HCT116 (cell line): ENCODE data around the gene FAM53B. TPM values are rescaled to one million over a fixed set of nuclear protein-coding genes. Genes with fewer than 3 reads are reported as not detected.

Source experiments
- ATAC-seq: fragments of 200-7000 bp; cut with Tn5 transposase; 2 replicates; pipeline ENCODE4 v1.9.1; 2020; ENCODE audit warnings: mild to moderate bottlenecking, moderate library complexity
- BruUV-seq: library from RNA; stranded (reverse); fragments of 400-500 nt; replicated peaks from 2 replicates; lab custom pipeline; 2021; lab: Mats Ljungman, UMichigan
- CTCF ChIA-PET: fragments of 300-600 bp; sonication (Branson Sonifier 250); formaldehyde crosslinking; loops from one replicate; lab custom pipeline; 2021; ENCODE audit warnings: antibody characterized with exemption; lab: Charles Lee
- POLR2A ChIA-PET: fragments of 300-600, 350-600 bp; sonication (Branson Sonifier 250); formaldehyde crosslinking; loops from one replicate; lab custom pipeline; 2021; ENCODE audit warnings: antibody characterized with exemption; lab: Charles Lee
- RAD21 ChIA-PET, 2 experiments: fragments of 300-600 bp; sonication (Branson Sonifier 250); formaldehyde crosslinking; loops; one replicate each; lab custom pipeline; 2023; ENCODE audit warnings: low total read pairs in 2 of 2; ENCODE audit not compliant: uncharacterized antibody in 2 of 2, unreplicated experiment in 2 of 2, low non-redundant PET in 1 of 2; lab: Charles Lee
- DNase-seq: peaks from one replicate; pipeline ENCODE4 v3.0.0-alpha.2; 2010; ENCODE audit warnings: low read depth, low spot score
- H2AFZ ChIP-seq: fragments of 200-600 bp; shearing (Covaris generic), sonication (generic); 2 replicates; pipeline ENCODE4 v1.6.1; 2017; ENCODE audit warnings: low read depth, mixed run types, mixed read lengths, antibody characterized with exemption, low read length; ENCODE audit not compliant: poor library complexity, severe bottlenecking
- H3K27ac ChIP-seq: 2 replicates; pipeline ENCODE4 v1.5.1; 2012; ENCODE audit warnings: low read depth, low read length
- H3K27me3 ChIP-seq: fragments of 200-600 bp; sonication (generic); 2 replicates; pipeline ENCODE4 v1.6.1; 2016; ENCODE audit warnings: mixed run types, low read length, mixed read lengths; ENCODE audit not compliant: insufficient read depth
- H3K36me3 ChIP-seq, 2 experiments: fragments of 200-500 bp in 1 of 2; fragments of 200-600 bp in 1 of 2; sonication (Bioruptor generic) in 1 of 2; sonication (generic) in 1 of 2; 2 replicates each; pipeline versions ENCODE4 v1.5.1 to v1.6.1; 2014 to 2016; ENCODE audit warnings: low read length in 2 of 2, inconsistent platforms in 1 of 2, mixed read lengths in 1 of 2, mixed run types in 1 of 2; ENCODE audit not compliant: insufficient read depth in 2 of 2, control insufficient read depth in 1 of 2
- H3K4me1 ChIP-seq, 2 experiments: fragments of 200-600 bp in 1 of 2; sonication (generic) in 1 of 2; 2 replicates each; pipeline versions ENCODE4 v1.5.1 to v1.6.1; 2012 to 2017; ENCODE audit warnings: low read length in 2 of 2, inconsistent platforms in 1 of 2, mild to moderate bottlenecking in 1 of 2, mixed read lengths in 1 of 2, mixed run types in 1 of 2, moderate library complexity in 1 of 2; ENCODE audit not compliant: insufficient read depth in 2 of 2, control insufficient read depth in 1 of 2
- H3K4me2 ChIP-seq: fragments of 200-600 bp; sonication (generic); 2 replicates; pipeline ENCODE4 v1.6.1; 2017; ENCODE audit warnings: mixed run types, low read length, mixed read lengths
- H3K4me3 ChIP-seq, 2 experiments: fragments of 200-600 bp in 1 of 2; sonication (generic) in 1 of 2; replicated peaks in 1 of 2; 2 replicates each; pipeline ENCODE4 v1.5.1; 2011 to 2016; ENCODE audit warnings: low read length in 2 of 2, control low read depth in 1 of 2, low read depth in 1 of 2, mild to moderate bottlenecking in 1 of 2, mixed read lengths in 1 of 2, mixed run types in 1 of 2
- H3K79me2 ChIP-seq: fragments of 200-600 bp; sonication (generic); 2 replicates; pipeline ENCODE4 v1.6.1; 2017; ENCODE audit warnings: mild to moderate bottlenecking, mixed run types, low read length, moderate library complexity, mixed read lengths; ENCODE audit not compliant: insufficient read depth
- H3K9ac ChIP-seq: fragments of 200-600 bp; sonication (generic); 2 replicates; pipeline ENCODE4 v1.6.1; 2016; ENCODE audit warnings: low read length, mixed read lengths
- H3K9me2 ChIP-seq: fragments of 200-600 bp; sonication (generic), shearing (Covaris generic); 2 replicates; pipeline ENCODE4 v1.6.1; 2017; ENCODE audit warnings: mixed run types, mild to moderate bottlenecking, moderate library complexity; ENCODE audit not compliant: insufficient read depth
- H3K9me3 ChIP-seq, 2 experiments: fragments of 200-500 bp in 1 of 2; fragments of 200-600 bp in 1 of 2; sonication (Bioruptor generic) in 1 of 2; sonication (generic) in 1 of 2; 2 replicates each; pipeline ENCODE4 v1.6.1; 2014 to 2017; ENCODE audit warnings: low read length in 2 of 2, mixed read lengths in 2 of 2, inconsistent platforms in 1 of 2, low read depth in 1 of 2, mild to moderate bottlenecking in 1 of 2, mixed run types in 1 of 2, moderate library complexity in 1 of 2; ENCODE audit not compliant: control insufficient read depth in 1 of 2, insufficient read depth in 1 of 2
- H4K20me1 ChIP-seq: fragments of 200-600 bp; sonication (generic), shearing (Covaris generic); 2 replicates; pipeline ENCODE4 v1.6.1; 2017; ENCODE audit warnings: mixed run types, mild to moderate bottlenecking, moderate library complexity; ENCODE audit not compliant: insufficient read depth
- CBX3 ChIP-seq: IDR thresholded peaks from 2 replicates; pipeline ENCODE4 v1.6.1; 2012; ENCODE audit warnings: low read depth
- CEBPB ChIP-seq: IDR thresholded peaks from 2 replicates; pipeline ENCODE4 v1.6.1; 2012; ENCODE audit warnings: low read depth
- EZH2 ChIP-seq: fragments of 200-600 bp; sonication (generic); IDR thresholded peaks from 2 replicates; pipeline ENCODE4 v1.6.1; 2017; ENCODE audit warnings: antibody characterized with exemption, mixed run types
- EZH2phosphoT487 ChIP-seq: fragments of 200-600 bp; IDR thresholded peaks from 2 replicates; pipeline ENCODE4 v1.6.1; 2018; ENCODE audit warnings: antibody characterized with exemption, borderline replicate concordance
- FOSL1 ChIP-seq: IDR thresholded peaks from 2 replicates; pipeline ENCODE4 v1.6.1; 2012; ENCODE audit warnings: low read depth
- JUND ChIP-seq: IDR thresholded peaks from 2 replicates; pipeline ENCODE4 v1.6.1; 2012
- MAX ChIP-seq: IDR thresholded peaks from 2 replicates; pipeline ENCODE4 v1.6.1; 2012
- POLR2A ChIP-seq: IDR thresholded peaks from 2 replicates; pipeline ENCODE4 v1.7.0; 2011; ENCODE audit warnings: borderline replicate concordance; ENCODE audit not compliant: insufficient read depth, insufficient read length; ENCODE audit errors: extremely low read depth
- POLR2AphosphoS5 ChIP-seq: IDR thresholded peaks from 2 replicates; pipeline ENCODE4 v1.6.1; 2011; ENCODE audit warnings: mild to moderate bottlenecking, low read depth, low read length, moderate library complexity
- RAD21 ChIP-seq: IDR thresholded peaks from 2 replicates; pipeline ENCODE4 v1.6.1; 2012; ENCODE audit warnings: low read depth, mild to moderate bottlenecking
- SIN3A ChIP-seq: IDR thresholded peaks from 2 replicates; pipeline ENCODE4 v1.6.1; 2012; ENCODE audit warnings: low read depth
- SP1 ChIP-seq: IDR thresholded peaks from 2 replicates; pipeline ENCODE4 v1.6.1; 2012; ENCODE audit warnings: low read depth
- YY1 ChIP-seq: IDR thresholded peaks from 2 replicates; pipeline ENCODE4 v1.6.1; 2011; ENCODE audit warnings: low read length, low read depth, moderate library complexity, mild to moderate bottlenecking; ENCODE audit not compliant: insufficient replicate concordance; ENCODE audit errors: extremely low read depth
- intact Hi-C: fragments of 100-400 bp; cut with micrococcal nuclease; formaldehyde crosslinking; loops from 2 replicates; pipeline ENCODE4 v1.10.0; 2022
- total RNA-seq: library from RNA; stranded (reverse); gene quantifications from one replicate; pipeline ENCODE4 v1.2.1, GENCODE V29; 2021; ENCODE audit not compliant: unreplicated experiment
- TF ChIP-seq, protein P1 (sequence below): IDR thresholded peaks from 2 replicates; pipeline ENCODE4 v1.6.1; 2011; ENCODE audit warnings: mild to moderate bottlenecking, low read length, moderate library complexity; ENCODE audit not compliant: insufficient replicate concordance; ENCODE audit errors: extremely low read depth

Gene FAM53B
- total RNA-seq, 1 experiment from 2014 or later, result 19.6 TPM

- POLR2A ChIA-PET, result no interaction called here
- no peaks in the 10 kb centered on the region for H4K20me1 ChIP-seq
- TF ChIP-seq RAD21, result no peak
- TF ChIP-seq YY1, result no peak
- TF ChIP-seq CEBPB, result no peak
- TF ChIP-seq, all 23 proteins: peak for 0
- no TSS peak for BruUV-seq
- ATAC-seq, result no peak
- H3K27me3 ChIP-seq, result no peaks in the 10 kb centered on the region
- ChIA-PET CTCF (no interaction called here), RAD21 (no interaction called here)
- H3K9ac ChIP-seq, result no peak overlapping the region
- no peak overlapping the region for H3K27ac ChIP-seq
- H3K9me3 ChIP-seq, result no peaks in the 10 kb centered on the region
- no peak for DNase-seq
- H3K36me3 ChIP-seq, result no peaks in the 10 kb centered on the region
- no peak overlapping the region for H2AFZ ChIP-seq
- peaks cover 17 to 19% of the 10 kb centered on the region in 2 experiments for H3K4me1 ChIP-seq
- H3K9me2 ChIP-seq, result no peaks in the 10 kb centered on the region
- H3K4me2 ChIP-seq, result no peak overlapping the region
- no peaks in the 10 kb centered on the region for H3K79me2 ChIP-seq
- H3K4me3 ChIP-seq, result no peak overlapping the region
- intact Hi-C loops, result no loop called here
Measured at GRCh38 chr10:124629415-124629814, 114.8 kb downstream of the FAM53B start.

- no peaks in the 10 kb centered on the region for H3K9me2 ChIP-seq
- no peaks in the 10 kb centered on the region for H4K20me1 ChIP-seq
- no peaks in the 10 kb centered on the region for H3K36me3 ChIP-seq
- H3K79me2 ChIP-seq, result no peaks in the 10 kb centered on the region
- no peaks in the 10 kb centered on the region for H3K27me3 ChIP-seq
- H3K4me2 ChIP-seq, result no peak overlapping the region
- ChIA-PET CTCF (no interaction called here), RAD21 (no interaction called here), POLR2A (no interaction called here)
- H3K27ac ChIP-seq, result no peak overlapping the region
- intact Hi-C loops, result no loop called here
- TF ChIP-seq EZH2phosphoT487 (no peak), SP1 (no peak), SIN3A (no peak), YY1 (no peak), CEBPB (no peak), POLR2A (no peak), CBX3 (no peak), POLR2AphosphoS5 (no peak), MAX (no peak), FOSL1 (no peak), JUND (no peak), EZH2 (no peak)
- TF ChIP-seq, protein P1, sequence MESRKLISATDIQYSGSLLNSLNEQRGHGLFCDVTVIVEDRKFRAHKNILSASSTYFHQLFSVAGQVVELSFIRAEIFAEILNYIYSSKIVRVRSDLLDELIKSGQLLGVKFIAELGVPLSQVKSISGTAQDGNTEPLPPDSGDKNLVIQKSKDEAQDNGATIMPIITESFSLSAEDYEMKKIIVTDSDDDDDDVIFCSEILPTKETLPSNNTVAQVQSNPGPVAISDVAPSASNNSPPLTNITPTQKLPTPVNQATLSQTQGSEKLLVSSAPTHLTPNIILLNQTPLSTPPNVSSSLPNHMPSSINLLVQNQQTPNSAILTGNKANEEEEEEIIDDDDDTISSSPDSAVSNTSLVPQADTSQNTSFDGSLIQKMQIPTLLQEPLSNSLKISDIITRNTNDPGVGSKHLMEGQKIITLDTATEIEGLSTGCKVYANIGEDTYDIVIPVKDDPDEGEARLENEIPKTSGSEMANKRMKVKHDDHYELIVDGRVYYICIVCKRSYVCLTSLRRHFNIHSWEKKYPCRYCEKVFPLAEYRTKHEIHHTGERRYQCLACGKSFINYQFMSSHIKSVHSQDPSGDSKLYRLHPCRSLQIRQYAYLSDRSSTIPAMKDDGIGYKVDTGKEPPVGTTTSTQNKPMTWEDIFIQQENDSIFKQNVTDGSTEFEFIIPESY, result no peak
- BruUV-seq, result no TSS peak
- H3K4me1 ChIP-seq, result peaks cover 17 to 19% of the 10 kb centered on the region in 2 experiments
- H2AFZ ChIP-seq, result no peak overlapping the region
- no peak for ATAC-seq
- H3K4me3 ChIP-seq, result no peak overlapping the region
- H3K9ac ChIP-seq, result no peak overlapping the region
- H3K9me3 ChIP-seq, result no peaks in the 10 kb centered on the region
- no peak for DNase-seq
Measured at GRCh38 chr10:124628676-124629021, 115.5 kb downstream of the FAM53B start.
